ENCODE measurements around the gene CLCA4. TPM values are rescaled to one million over a fixed set of nuclear protein-coding genes. Genes with fewer than 3 reads are reported as not detected.

The CLCA4 gene
- total RNA-seq, 1 donor from 2014 or later = 1.8 TPM

GRCh38 chr1:86616871-86617270 lies 70.0 kb downstream of the CLCA4 start:
- no peak for DNase-seq

DNA sequence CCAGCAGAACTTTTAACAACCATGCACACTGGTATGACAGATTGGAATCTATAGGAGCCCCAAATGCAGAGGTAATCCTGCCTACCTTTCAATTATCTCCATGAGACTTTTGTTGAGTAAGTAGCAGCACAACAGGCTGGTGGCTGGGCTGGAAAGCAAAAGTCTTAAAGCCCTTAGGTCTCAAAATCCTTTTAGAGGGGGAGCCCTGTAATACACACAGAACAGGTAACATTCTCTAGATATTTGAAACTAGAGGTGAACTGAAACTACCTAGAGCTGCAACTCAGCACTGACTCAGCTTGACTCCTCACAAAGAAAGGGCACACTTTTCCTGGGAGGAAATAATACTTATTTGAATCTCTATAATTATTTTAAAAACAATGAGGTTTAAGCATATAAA lies 71.5 kb downstream of the CLCA4 start:
- DNase-seq = no peak

- no peak for DNase-seq
Observed at GRCh38 chr1:86619313-86619712, 72.4 kb downstream of the CLCA4 start.

- DNase-seq = no peak
Observed at GRCh38 chr1:86621286-86621685, 74.4 kb downstream of the CLCA4 start.

Other genes starting within 250 kb of the CLCA4 start
- gene ODF2L, start 150.8 kb upstream of the CLCA4 start, total RNA-seq = 52.2 TPM
- 32.0 TPM for gene CLCA2, start 122.9 kb upstream of the CLCA4 start, total RNA-seq
- not detected for gene CLCA1, start 78.2 kb upstream of the CLCA4 start, total RNA-seq
- gene SH3GLB1, start 157.5 kb downstream of the CLCA4 start, total RNA-seq = 60.0 TPM